ENCODE data around the gene AMPH. TPM values are rescaled to one million over a fixed set of nuclear protein-coding genes. Genes with fewer than 3 reads are reported as not detected.
"Not testable (repeated sequence)": the region's sequence is repeated elsewhere in the genome, so short reads cannot be mapped to it uniquely, and the experiment has no call there.

AMPH gene
- total RNA-seq, 1 donor from 2014 or later: 0.25 TPM

- H3K4me3 ChIP-seq (ENCODE audit: low read depth, low read length); H3K36me3 ChIP-seq (ENCODE audit: control insufficient read depth, insufficient read depth, low read length); H3K27me3 ChIP-seq (ENCODE audit: control insufficient read depth, insufficient read depth, low read length); DNase-seq (ENCODE audit: low read depth): not testable (repeated sequence)
- peak; percentile 13 for TF ChIP-seq CTCF (IDR thresholded peaks at IDR 0.05; ENCODE audit: insufficient read depth, low read length, poor library complexity, severe bottlenecking)
Measured at GRCh38 chr7:38341172-38341705, 289.9 kb downstream of the AMPH start.

GRCh38 chr7:38339953-38340819 is 291.0 kb downstream of the AMPH start:
- DNase-seq (ENCODE audit: low read depth): no peak
- TF ChIP-seq CTCF (IDR thresholded peaks at IDR 0.05; ENCODE audit: insufficient read depth, low read length, poor library complexity, severe bottlenecking): no peak
- no peaks in the 10 kb centered on the region for H3K27me3 ChIP-seq (ENCODE audit: control insufficient read depth, insufficient read depth, low read length)
- no peaks in the 10 kb centered on the region for H3K36me3 ChIP-seq (ENCODE audit: control insufficient read depth, insufficient read depth, low read length)
- H3K4me3 ChIP-seq (ENCODE audit: low read depth, low read length): no peak overlapping the region

- not testable (repeated sequence) for H3K4me3 ChIP-seq (ENCODE audit: low read depth, low read length); H3K36me3 ChIP-seq (ENCODE audit: control insufficient read depth, insufficient read depth, low read length); DNase-seq (ENCODE audit: low read depth); H3K27me3 ChIP-seq (ENCODE audit: control insufficient read depth, insufficient read depth, low read length)
Measured at GRCh38 chr7:38336148-38336515, 295.0 kb downstream of the AMPH start.

DNA sequence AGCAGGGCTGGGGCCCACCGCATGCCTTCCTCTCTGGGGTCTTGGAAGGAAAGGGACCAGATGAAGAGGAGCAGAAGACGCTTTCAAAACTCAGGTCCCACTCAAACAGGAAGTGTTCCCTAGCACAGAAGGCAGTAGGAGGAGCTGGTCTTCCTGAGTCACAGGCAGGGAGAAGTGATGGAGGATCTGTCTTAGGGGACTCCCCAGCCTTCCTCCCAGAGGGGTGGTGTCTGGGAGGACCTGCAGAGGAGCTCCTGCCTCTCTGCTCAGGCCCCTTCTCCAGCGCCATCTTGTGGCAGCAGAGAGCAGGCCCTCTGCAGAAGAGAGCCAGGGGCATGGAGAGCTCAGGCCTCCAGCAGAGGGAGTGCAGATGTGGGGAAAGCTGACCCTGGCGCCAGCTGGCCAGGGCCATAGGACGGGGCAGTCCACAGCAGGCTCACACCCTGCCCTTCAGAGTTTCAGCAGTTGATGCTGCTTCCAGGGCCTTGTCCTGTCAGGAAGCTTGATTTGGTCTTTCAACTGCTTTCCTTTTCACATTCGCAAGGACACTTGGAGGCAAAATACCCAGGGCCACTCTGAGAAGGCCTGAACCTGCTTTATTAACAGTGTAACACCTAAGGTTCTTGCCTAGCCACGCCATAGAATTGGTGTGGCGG is 295.6 kb downstream of the AMPH start:
- H3K27me3 ChIP-seq (ENCODE audit: control insufficient read depth, insufficient read depth, low read length): no peaks in the 10 kb centered on the region
- no peaks in the 10 kb centered on the region for H3K36me3 ChIP-seq (ENCODE audit: control insufficient read depth, insufficient read depth, low read length)
- no peak overlapping the region for H3K4me3 ChIP-seq (ENCODE audit: low read depth, low read length)
- DNase-seq (ENCODE audit: low read depth): peak; percentile 43
- peak; percentile 99 for TF ChIP-seq CTCF (IDR thresholded peaks at IDR 0.05; ENCODE audit: insufficient read depth, low read length, poor library complexity, severe bottlenecking)

GRCh38 chr7:38335128-38335491 is 296.1 kb downstream of the AMPH start:
- H3K4me3 ChIP-seq (ENCODE audit: low read depth, low read length): no peak overlapping the region
- no peaks in the 10 kb centered on the region for H3K36me3 ChIP-seq (ENCODE audit: control insufficient read depth, insufficient read depth, low read length)
- no peak for DNase-seq (ENCODE audit: low read depth)
- no peaks in the 10 kb centered on the region for H3K27me3 ChIP-seq (ENCODE audit: control insufficient read depth, insufficient read depth, low read length)
- no peak for TF ChIP-seq CTCF (IDR thresholded peaks at IDR 0.05; ENCODE audit: insufficient read depth, low read length, poor library complexity, severe bottlenecking)

- Histone ChIP-seq H3K36me3 (ENCODE audit: control insufficient read depth, insufficient read depth, low read length) (no peaks in the 10 kb centered on the region), H3K4me3 (ENCODE audit: low read depth, low read length) (no peak overlapping the region), H3K27me3 (ENCODE audit: control insufficient read depth, insufficient read depth, low read length) (no peaks in the 10 kb centered on the region)
- no peak for TF ChIP-seq CTCF (IDR thresholded peaks at IDR 0.05; ENCODE audit: insufficient read depth, low read length, poor library complexity, severe bottlenecking)
- DNase-seq (ENCODE audit: low read depth): no peak
Measured at GRCh38 chr7:38334163-38334562, 297.0 kb downstream of the AMPH start.

Data from kidney epithelial cell (primary cell).